Testis (tissue), 3 donors: ENCODE data around the gene TEAD1. TPM values are rescaled to one million over a fixed set of nuclear protein-coding genes. Genes with fewer than 3 reads are reported as not detected.

Experiments used
- DNase-seq: peaks from one replicate; pipeline ENCODE4 v3.0.0-alpha.2; 2019
- H3K27ac ChIP-seq, 2 donors: fragments of 200-600 bp; sonication (generic); one replicate each; pipeline ENCODE4 v1.5.1; 2019
- H3K27me3 ChIP-seq: fragments of 200-600 bp; sonication (generic); one replicate; pipeline ENCODE4 v1.5.1; 2019
- H3K36me3 ChIP-seq: fragments of 200-600 bp; sonication (generic); one replicate; pipeline ENCODE4 v1.5.1; 2017; ENCODE audit warnings: low read depth; ENCODE audit errors: missing control alignments
- H3K4me1 ChIP-seq: fragments of 200-600 bp; sonication (generic); one replicate; pipeline ENCODE4 v1.5.1; 2019
- H3K4me3 ChIP-seq, 2 donors: fragments of 200-600 bp; sonication (generic); one replicate each; pipeline ENCODE4 v1.5.1; 2017 to 2019
- H3K9me3 ChIP-seq: fragments of 200-600 bp; sonication (generic); one replicate; pipeline ENCODE4 v1.5.1; 2017
- CTCF ChIP-seq, 3 experiments: fragments of 450-650 bp in 2 of 3; fragments of 200-600 bp in 1 of 3; sonication (generic) in 1 of 3; IDR thresholded peaks; one replicate each; pipeline ENCODE4 v1.5.1; 2016 to 2019; ENCODE audit warnings: antibody characterized with exemption in 3 of 3, mild to moderate bottlenecking in 2 of 3, moderate library complexity in 1 of 3
- POLR2A ChIP-seq: fragments of 450-650 bp; IDR thresholded peaks from one replicate; pipeline ENCODE4 v1.6.1; 2017; ENCODE audit warnings: antibody characterized with exemption, mild to moderate bottlenecking, moderate library complexity
- WGBS, 2 donors: methylation state at CpG; one replicate each; pipeline ENCODE4 v1.1.5; 2018; 5-methylcytosine and 5-hydroxymethylcytosine counted together
- intact Hi-C: fragments of 100-400 bp; cut with DNase I; formaldehyde crosslinking; loops from one replicate; pipeline ENCODE4 v1.15.1; 2023; ENCODE audit warnings: low total_unique reads
- polyA plus RNA-seq: library from polyadenylated mRNA; stranded (reverse); fragments of 350-450 nt; fragmentation: Illumina TruSeq; extraction: RNeasy Lipid Tissue Mini Kit (QIAGEN cat#74804); gene quantifications from one replicate; pipeline ENCODE4 v1.2.3, GENCODE V29; 2014; ENCODE audit warnings: low read depth, low replicate concordance; ENCODE audit not compliant: insufficient read depth
- total RNA-seq, 2 donors: library from RNA; depleted of rRNA; stranded (reverse); fragments of >200 nt; gene quantifications; one replicate each; pipeline ENCODE4 v1.2.3, GENCODE V29; 2016

Gene TEAD1
- total and polyA plus RNA-seq, 3 donors from 2014 or later = 24.6 to 78.1 (median 63.5) TPM

- DNase-seq = peak; percentile 74
- intact Hi-C loops = no loop called here
- H3K27ac ChIP-seq = peak overlapping the region in 1 of 2 donors; percentile 47
- H3K27me3 ChIP-seq = no peaks in the 10 kb centered on the region
- H3K36me3 ChIP-seq = no peaks in the 10 kb centered on the region
- H3K4me3 ChIP-seq = no peak overlapping the region
- H3K9me3 ChIP-seq = no peaks in the 10 kb centered on the region
- H3K4me1 ChIP-seq = peaks cover 13% of the 10 kb centered on the region
- WGBS, 2 donors = 31 to 38% methylated on average over 13 of the region's 13 CpGs
- no peak for TF ChIP-seq CTCF (IDR thresholded peaks at IDR 0.05)
- no peak for TF ChIP-seq POLR2A
Measured at GRCh38 chr11:12862696-12863469, 188.7 kb downstream of the TEAD1 start.

- peak overlapping the region in 1 of 2 donors; percentile 47 for H3K27ac ChIP-seq
- H3K4me1 ChIP-seq = peaks cover 13% of the 10 kb centered on the region
- no peak overlapping the region for H3K4me3 ChIP-seq
- TF ChIP-seq CTCF (IDR thresholded peaks at IDR 0.05) = no peak
- TF ChIP-seq POLR2A = no peak
- 48 to 66% methylated on average over 9 of the region's 9 CpGs for WGBS, 2 donors
- no peak for DNase-seq
- H3K9me3 ChIP-seq = no peaks in the 10 kb centered on the region
- no peaks in the 10 kb centered on the region for H3K27me3 ChIP-seq
- no peaks in the 10 kb centered on the region for H3K36me3 ChIP-seq
- intact Hi-C loops = no loop called here
Measured at GRCh38 chr11:12863605-12864121, 189.4 kb downstream of the TEAD1 start.

GRCh38 chr11:12864316-12865156 lies 190.3 kb downstream of the TEAD1 start:
- H3K27me3 ChIP-seq = no peaks in the 10 kb centered on the region
- no peaks in the 10 kb centered on the region for H3K9me3 ChIP-seq
- intact Hi-C loops = no loop called here
- WGBS, 2 donors = 78 to 80% methylated on average over 13 of the region's 13 CpGs
- no peak for TF ChIP-seq CTCF (IDR thresholded peaks at IDR 0.05)
- no peak for TF ChIP-seq POLR2A
- no peaks in the 10 kb centered on the region for H3K36me3 ChIP-seq
- DNase-seq = no peak
- H3K4me3 ChIP-seq = no peak overlapping the region
- no peak overlapping the region for H3K27ac ChIP-seq
- H3K4me1 ChIP-seq = peaks cover 13% of the 10 kb centered on the region

- intact Hi-C loops = no loop called here
- H3K4me1 ChIP-seq = peaks cover 10% of the 10 kb centered on the region
- no peak for TF ChIP-seq POLR2A
- no peak for TF ChIP-seq CTCF (IDR thresholded peaks at IDR 0.05)
Measured at GRCh38 chr11:12865863-12866595, 191.8 kb downstream of the TEAD1 start.

More at GRCh38 chr11:12865863-12866595, 191.8 kb downstream of the TEAD1 start:
- H3K27me3 ChIP-seq = no peaks in the 10 kb centered on the region
- H3K9me3 ChIP-seq = no peaks in the 10 kb centered on the region
- H3K4me3 ChIP-seq = no peak overlapping the region
- H3K36me3 ChIP-seq = no peaks in the 10 kb centered on the region
- DNase-seq = no peak
- no peak overlapping the region for H3K27ac ChIP-seq
- WGBS, 2 donors = 81 to 83% methylated on average over 6 of the region's 6 CpGs
